Upper lobe of left lung (tissue), 4 donors: ENCODE measurements around the gene SRGAP2C.
"Not testable (repeated sequence)": the region's sequence is repeated elsewhere in the genome, so short reads cannot be mapped to it uniquely, and the experiment has no call there.

Experiments used
- CTCF ChIP-seq, 6 experiments: fragments of 450-650 bp in 4 of 6; fragments of 200-600 bp in 2 of 6; sonication (generic) in 2 of 6; IDR thresholded peaks; one replicate each; pipeline ENCODE4 v1.5.1; 2016 to 2019; ENCODE audit warnings: antibody characterized with exemption in 6 of 6
- EP300 ChIP-seq, 4 donors: sonication (generic); formaldehyde crosslinking; IDR thresholded peaks; one replicate each; pipeline ENCODE4 v1.5.1; 2017; ENCODE audit warnings: antibody characterized with exemption in 4 of 4, control low read depth in 2 of 4
- POLR2A ChIP-seq, 4 donors: fragments of 450-650 bp; IDR thresholded peaks; one replicate each; pipeline ENCODE4 v1.5.1; 2016 to 2017; ENCODE audit warnings: antibody characterized with exemption in 4 of 4, mild to moderate bottlenecking in 2 of 4

GRCh38 chr1:121168152-121168668 lies 16.6 kb upstream of the SRGAP2C start:
- not testable (repeated sequence) for TF ChIP-seq CTCF, POLR2A, EP300 (IDR thresholded peaks at IDR 0.05)
